ENCODE measurements around the gene SYNJ2.

Gene SYNJ2

DNA sequence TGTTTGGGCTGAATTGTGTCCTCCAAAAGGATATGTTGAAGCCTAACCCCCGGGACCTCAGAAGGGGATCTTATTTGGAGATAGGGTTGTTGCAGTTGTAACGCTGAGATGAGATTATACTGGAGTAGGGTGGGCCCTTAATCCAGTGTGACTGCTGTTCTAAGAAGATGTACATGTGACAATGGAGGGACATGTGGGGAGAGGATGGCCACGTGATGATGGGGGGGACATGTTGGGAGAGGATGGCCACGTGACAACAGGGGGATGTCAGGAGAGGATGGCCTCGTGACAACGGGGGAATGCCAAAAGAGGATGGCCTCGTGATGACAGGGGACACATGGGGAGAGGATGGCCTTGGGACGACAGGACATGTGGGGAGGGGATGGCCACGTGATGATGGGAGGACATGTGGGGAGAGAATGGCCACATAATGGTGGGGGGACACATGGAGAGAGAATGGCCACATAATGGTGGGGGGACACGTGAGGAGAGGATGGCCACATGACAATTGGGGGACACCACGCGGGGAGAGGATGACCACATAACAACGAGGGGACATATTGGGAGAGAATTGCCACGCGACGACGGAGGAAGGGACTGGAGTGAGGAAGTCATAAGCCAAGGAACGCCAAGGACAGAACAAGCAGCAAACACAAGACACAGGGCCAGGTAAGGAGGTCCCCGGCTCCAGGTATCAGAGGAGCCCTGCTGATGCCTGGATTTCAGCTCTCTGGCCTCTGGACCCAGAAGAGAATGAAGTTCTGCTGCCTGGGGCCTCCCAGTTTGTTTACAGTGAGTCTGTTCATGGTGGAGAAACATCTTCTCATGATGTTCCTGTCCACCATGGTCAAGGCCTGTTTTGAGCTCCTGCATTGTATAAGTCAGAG, 29.2 kb downstream of the SYNJ2 start:
- no peak for DNase-seq (ENCODE audit: low read depth in 2 of 2, low spot score in 1 of 2)

DNA sequence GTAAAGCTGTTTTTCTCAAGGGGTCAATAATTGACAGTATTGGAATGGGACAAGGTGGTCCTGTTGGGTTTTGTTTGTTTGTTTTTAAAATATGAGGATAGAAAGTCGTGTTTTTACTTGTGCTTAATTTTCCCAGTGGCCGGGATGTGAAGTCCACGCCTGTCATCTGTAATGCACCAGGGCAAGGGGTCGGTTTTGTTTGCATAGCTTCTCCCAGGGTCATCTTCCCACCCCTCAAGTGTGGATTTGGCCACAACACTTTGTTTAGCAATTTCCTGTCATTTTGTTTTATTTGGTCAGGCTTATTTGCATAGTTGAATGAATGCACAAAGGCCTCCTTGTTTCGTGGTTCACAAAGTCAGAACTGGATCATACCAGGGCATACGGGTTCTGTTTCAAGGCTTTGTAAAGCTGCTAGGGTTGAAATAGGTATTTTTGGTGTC, 29.8 kb downstream of the SYNJ2 start:
- DNase-seq (ENCODE audit: low read depth in 2 of 2, low spot score in 1 of 2), result no peak

DNA sequence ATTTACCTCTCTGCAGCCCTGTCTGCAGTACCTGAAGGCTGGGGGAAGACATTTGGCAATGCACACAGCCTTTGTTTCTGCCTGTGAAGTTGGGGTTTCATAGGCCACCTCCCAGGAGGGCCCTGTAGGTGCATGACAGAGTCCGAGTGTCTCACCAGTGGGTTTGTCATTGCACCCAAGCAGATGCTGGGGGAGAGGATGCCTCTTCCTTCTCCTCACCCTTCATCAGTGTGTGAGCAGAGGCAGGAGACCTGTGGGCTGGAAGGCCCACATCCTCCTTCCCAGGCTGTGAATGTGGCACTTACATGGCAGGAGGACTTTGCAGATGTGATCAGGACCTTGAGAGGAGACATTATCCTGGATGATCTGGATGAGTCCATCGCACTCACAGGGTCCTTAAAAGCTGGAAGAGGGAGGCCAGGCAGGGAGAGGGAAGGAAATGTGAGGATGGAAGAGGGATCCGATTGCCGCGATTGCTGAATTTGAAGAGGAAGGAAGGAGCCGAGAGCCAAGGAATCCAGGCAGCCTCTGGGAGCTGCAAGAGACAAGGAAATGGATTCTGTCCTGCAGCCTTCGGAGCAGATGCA, 30.4 kb downstream of the SYNJ2 start:
- no peak for DNase-seq (ENCODE audit: low read depth in 2 of 2, low spot score in 1 of 2)

DNA sequence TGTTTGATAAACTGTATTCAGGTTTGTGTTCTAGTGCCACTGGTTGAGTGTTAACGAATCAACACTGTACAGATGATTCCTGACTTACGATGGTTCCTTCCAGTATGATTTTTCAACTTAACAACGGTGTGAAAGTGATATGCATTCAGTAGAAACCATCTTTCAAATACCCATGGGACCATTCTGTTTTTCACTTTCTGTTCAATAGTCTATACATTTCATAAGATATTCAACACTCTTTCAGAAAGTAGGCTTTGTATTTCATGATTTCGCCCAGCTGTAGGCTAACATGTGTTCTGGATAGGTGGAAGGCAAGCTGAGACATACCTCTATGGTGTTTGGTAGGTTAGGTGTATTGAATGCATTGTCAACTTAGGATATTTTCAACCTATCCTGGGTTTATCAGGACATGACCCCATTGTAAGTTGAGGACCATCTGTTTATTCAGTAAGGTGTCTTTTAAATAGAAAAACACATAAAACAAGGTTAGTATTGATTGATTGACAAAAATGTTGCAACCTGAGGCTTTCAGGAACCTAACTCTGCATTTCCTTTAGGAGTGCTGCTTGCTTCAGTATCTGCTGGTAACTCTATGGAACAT, 32.3 kb downstream of the SYNJ2 start:
- no peak for DNase-seq (ENCODE audit: low read depth in 2 of 2, low spot score in 1 of 2)

DNA sequence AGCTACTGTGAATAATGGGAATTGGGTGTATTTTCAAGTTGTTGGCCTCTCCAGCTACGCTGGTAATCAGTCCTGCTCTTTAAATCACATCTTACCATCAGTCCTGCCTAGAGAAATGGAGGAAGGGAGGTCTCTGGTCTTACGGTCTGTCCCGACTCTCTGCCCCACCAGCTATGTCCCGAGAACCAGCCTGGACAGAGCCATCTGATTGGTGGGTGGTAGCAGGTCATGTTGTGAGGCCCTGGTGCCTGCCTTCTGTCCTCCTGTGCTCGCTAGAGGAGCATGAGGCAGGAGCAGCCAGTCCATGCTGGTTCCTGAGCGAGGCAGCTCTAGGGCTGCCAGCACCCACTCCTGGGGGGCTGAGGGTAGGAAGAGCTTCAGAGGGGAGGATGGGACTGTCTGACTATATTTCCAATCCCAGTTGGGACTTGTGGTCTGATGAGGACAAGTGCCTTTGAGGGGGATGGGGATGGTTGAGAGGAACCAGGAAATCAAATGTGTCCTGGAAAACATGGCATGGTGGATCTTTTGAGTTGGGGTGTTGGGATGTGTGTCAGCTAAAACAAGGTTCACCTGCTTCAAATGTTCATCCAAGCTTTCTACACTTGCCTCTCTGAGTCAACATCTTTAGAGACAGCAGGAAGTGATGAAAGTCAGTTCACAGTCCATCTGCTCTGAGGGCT, 33.0 kb downstream of the SYNJ2 start:
- DNase-seq (ENCODE audit: low read depth in 2 of 2, low spot score in 1 of 2), result no peak

DNA sequence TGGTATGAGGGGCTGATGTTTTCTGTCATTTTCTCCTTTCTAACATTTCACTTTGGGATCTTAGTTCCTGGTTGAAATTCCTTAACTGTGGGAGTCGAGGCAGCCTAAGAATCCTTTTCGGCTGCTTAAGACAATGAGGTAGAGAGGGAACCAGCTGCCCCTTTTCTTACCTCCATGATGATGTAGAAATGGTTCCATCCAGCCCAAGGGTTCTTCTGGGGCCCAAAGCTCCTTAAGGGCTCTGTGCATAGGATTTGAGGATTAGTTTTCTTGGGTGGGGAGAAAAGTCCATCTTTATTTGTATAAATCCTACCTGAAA, 33.5 kb downstream of the SYNJ2 start:
- no peak for DNase-seq (ENCODE audit: low read depth in 2 of 2, low spot score in 1 of 2)

DNA sequence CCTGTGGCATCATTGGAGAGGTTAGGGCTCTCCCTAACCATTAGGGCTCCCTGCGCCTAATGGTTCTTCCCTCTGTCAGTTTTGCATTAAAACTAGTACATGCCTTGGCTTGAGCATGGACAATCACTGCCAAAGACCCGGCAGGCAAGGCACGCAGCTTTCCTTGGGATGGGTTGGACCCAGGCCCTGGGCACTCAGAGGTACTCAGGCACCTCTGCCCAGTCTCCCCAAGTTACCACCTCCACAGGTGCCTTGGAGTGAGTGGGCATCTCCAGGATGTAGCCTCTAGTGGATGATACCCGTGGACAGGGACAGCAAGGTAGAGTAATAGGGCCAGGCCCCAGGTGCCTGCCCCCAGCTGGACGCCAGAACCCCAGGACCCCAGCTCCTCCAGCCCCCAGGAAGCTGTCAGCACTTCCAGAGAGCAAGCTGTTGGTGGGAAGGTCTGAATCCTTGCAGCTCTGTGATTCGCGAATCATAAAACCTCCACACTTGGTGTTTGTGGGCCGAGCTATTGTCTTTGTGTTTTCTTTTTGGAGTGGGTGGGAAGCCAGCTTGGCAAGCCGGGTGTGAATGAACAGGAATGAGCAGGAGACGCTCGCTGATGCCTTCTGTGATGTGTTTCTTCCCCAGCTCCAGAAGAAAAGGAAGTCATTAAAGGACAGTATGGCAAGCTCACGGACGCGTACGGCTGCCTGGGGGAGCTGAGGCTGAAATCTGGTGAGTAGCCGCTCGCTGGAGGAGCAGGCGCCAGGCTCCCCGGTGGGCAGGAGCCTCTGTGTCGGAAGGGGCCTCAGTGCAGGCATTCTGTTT, 35.1 kb downstream of the SYNJ2 start:
- DNase-seq (ENCODE audit: low read depth in 2 of 2, low spot score in 1 of 2), result no peak

DNA sequence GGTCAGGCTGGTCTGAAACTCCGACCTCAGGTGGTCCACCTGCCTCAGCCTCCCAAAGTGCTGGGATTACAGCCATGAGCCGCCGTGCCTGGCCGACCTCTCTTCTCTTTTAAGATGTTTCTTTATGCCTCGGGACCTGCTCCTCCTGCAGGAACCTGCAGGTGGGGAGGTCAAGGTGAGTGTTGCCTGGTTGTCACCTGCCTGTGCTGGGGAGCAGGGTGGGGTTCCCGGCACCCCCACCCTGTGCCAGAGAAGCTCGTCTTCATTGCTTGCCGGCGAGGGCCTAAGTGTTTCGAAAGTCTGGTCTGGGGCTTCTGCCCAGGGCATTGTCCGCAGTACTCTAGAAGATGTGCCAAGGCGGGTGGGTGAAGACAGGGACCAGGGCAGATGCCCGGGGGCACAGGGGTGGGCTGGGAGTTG, 36.0 kb downstream of the SYNJ2 start:
- no peak for DNase-seq (ENCODE audit: low read depth in 2 of 2, low spot score in 1 of 2)

DNA sequence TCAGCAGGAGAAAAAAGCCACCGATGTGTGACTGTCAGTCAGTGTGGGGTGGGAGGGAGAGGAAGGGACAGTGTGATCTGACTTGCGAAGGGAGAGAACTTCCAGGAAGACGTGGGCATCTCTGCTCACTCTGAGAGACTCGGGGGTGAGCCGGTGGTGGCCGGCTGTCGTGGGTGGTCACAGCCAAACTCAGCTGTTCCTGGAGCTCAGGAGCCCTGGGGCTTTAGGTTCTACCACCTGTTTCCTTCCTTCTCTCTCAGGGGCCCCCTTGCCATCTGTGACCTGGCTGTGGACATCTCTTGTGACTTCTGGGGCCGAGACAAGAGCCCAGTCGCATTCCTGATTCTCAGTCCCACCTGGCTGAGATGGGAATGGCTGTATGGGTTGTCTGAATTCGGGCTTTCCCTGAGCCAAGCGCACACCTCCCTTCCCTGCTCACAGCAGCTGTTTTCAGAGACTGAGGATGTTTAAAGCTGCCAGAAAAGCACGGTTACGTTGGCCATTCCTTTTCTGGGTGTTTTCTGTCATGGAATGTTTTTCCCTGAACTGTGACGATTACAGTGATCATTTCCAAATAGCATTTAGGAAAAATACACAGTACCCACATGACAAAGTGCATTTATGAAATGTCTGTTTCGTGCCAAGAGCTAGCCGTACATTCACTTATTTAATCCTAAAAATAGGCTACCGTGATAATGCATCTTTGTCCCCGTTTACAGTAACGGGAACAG, 36.5 kb downstream of the SYNJ2 start:
- no peak for DNase-seq (ENCODE audit: low read depth in 2 of 2, low spot score in 1 of 2)

DNA sequence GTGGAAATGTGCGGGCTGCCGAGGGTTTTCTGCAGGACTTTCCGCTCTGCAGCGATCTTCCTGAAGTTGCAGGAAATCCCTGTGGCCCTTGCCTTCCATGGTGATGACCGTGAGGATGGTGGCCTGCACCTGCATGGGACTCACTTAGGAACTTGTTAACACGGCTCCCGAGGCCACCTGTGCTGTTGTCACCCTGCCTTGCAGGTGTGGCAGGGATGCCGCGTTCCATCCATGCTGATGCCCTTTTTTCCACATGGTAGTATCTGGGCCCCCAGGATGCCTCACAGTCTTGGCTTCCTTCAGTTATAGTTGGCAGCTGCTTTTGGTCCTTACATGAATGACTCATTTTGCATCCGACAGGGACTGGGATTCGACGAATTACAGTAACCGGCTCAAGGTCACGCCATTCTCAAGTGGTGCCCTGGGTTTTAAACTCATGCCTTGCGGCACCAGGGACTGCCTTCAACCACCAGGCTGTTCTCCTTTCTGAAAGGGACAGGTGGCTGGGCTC, 37.2 kb downstream of the SYNJ2 start:
- no peak for DNase-seq (ENCODE audit: low read depth in 2 of 2, low spot score in 1 of 2)

DNA sequence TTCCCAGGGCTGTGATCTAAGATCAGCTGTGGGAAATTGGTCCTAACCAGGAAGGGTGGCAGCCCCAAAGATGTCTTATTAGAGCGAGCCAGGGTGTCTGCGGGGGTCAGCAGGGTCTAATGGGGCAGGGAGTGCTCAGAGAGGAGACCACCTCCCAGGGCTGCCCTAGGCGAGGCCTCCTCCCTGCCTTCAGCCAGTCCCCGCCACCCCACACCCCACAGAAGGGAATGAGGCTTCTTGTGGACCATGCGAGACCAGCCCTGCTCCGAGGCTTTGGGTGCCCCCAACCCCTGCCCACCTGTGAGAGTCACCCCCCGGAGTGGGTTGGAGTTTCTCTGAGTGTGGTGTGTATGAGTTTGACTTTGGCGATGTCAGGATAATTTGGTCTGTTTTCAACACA, 37.8 kb downstream of the SYNJ2 start:
- no peak for DNase-seq (ENCODE audit: low read depth in 2 of 2, low spot score in 1 of 2)

DNA sequence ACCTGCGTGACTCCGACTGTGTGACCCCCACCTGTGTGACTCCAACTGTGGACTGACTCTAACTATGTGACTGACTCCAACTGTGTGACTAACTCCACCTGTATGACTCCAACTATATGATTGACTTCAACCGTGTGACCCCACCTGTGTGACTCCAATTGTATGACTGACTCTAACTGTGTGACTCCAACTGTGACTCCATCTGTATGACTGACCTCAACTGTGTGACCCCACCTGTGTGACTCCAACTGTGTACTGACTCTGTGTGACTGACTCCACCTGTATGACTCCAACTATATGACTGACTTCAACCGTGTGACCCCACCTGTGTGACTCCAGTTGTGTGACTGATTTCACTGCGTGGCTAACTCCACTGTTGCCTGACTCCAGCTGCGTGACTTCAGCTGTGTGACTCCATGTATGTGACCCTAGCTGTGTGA, 38.6 kb downstream of the SYNJ2 start:
- no peak for DNase-seq (ENCODE audit: low read depth in 2 of 2, low spot score in 1 of 2)

DNA sequence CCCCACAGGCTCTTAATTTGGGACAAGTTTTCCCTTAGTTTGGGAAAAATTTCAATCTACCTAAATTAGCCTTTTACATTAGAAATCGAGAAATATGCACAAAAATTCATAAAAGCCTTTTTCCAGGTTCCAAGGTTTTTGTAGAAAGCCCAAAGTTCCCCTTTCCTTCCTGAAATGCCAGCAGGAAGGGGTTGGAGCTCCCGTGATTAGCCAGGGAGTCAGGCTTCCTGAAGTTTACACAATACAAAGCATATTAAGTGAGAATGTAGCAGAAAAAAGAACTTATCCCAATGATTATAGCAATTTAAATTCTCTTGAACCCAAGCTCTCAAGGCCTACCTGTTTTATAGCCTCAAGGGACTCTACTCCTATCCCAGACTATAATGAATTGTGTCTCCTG, 39.1 kb downstream of the SYNJ2 start:
- no peak for DNase-seq (ENCODE audit: low read depth in 2 of 2, low spot score in 1 of 2)

DNA sequence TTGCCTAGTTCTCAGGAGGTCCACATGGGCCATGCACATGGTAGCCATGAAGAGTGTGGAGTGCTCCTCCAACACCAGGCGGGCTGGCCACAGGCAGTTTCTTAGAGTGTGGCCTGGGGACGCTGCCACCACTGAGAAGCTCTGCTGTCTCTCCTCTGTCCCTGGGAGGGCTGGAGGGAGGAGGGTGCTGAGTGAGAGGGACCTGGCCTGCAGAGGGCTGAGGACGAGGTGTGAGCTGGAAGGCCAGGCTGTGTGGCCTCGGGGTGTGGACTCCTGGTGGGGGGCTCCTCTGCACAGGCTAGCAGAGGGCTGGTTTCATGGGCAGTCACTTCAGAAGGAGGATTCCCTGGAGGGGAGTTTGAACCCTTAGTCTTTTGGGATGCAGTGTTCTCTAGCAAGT, 39.7 kb downstream of the SYNJ2 start:
- no peak for DNase-seq (ENCODE audit: low read depth in 2 of 2, low spot score in 1 of 2)

DNA sequence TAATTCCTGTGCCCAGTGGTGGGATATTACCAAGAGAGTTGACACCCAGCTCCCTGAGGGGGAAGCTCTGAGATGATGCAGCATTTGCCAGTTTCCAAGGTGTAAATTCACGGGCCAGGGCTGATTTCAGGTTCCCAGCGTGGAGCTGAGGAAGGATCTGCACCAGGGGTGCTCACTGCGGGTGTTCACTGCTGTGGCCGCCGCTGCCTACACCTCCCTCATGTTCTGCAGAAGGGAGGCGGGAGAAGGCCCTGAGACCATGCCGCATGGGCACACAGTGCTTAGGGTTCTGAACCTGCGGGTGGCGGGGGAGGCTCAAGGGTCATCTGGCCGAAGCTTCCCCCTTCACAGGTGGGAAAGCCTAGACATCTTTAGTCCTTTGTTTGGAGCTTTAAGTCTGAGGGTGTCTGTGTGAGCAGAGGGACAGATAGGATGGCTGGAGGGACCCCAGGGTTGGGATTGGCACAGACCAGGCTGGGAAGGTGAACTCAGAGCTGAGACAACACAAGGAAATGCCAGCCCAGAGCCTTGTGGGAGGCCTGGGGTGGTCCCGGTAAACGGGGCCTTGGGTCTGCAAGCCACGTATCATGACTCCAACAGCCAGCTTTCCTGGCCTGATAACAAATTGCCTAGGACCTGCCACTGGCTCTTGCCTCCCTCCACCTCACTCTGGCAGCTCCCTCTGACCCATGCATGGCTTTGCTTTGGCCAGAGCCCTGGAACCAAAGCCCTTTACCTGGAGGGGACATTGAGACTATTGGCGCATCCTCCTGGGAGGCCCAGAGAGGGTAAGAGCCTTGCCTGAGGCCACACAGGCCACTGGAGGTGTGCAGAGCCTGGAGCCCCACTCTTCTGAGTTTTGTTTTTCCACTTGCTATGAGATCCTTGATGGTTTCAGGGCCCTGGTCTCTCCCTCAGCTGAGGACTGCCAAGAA, 40.4 kb downstream of the SYNJ2 start:
- no peak for DNase-seq (ENCODE audit: low read depth in 2 of 2, low spot score in 1 of 2)

DNA sequence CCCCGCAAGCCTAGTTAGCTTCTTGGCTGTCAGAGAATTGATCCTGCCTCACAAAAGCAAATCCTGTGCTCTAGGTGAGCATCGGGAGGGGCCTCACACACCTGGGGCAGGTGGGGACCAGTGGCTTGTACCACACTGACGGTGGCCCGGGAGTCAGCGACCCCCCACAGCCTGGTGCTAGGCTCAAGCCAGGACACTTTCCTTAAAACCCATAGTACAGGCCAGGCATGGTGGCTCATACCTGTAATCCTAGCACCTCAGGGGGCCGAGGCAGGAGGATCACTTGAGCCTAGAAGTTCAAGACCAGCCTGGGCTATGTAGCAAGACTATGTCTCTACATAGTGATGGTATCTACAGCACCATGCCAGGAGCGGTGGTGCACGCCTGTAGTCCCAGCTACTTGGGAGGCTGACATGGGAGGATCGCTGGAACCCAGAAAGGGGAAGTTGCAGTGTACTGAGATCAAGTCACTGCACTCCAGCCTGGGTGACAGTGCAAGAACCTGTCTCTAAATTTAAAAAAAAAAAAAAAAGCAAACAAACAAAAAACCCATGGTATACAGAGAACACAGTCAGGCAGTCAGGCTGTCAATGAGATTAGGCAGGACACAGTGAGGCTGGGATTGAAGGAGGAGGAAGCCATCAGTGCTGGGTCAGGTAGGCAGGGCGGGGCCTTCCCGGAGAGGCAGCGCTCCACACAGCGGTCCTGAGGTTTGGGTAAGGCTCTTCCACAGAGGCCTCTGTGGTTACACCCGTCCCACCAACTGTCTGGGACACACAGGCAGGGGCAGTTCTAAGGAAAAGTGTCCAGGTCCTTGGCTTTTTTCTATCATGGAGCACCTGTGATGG, 41.3 kb downstream of the SYNJ2 start:
- DNase-seq (ENCODE audit: low read depth in 2 of 2, low spot score in 1 of 2), result no peak

DNA sequence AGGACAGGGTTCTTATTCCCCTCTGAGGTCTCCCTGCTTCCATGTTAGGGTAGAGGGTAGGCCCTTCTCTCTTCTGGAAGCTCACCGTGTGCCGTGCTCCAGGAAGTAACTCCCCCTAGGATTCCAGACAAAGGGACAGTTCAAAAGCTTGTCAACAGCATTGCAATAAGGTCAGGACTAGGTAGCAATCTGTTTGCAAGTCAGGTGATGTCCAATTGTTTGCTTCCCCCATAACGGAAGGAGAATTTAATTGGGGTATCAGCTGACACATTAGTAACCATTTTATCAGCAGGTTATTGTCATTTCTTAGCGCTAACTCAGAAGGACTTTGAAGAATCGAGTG, 41.9 kb downstream of the SYNJ2 start:
- no peak for DNase-seq (ENCODE audit: low read depth in 2 of 2, low spot score in 1 of 2)

DNA sequence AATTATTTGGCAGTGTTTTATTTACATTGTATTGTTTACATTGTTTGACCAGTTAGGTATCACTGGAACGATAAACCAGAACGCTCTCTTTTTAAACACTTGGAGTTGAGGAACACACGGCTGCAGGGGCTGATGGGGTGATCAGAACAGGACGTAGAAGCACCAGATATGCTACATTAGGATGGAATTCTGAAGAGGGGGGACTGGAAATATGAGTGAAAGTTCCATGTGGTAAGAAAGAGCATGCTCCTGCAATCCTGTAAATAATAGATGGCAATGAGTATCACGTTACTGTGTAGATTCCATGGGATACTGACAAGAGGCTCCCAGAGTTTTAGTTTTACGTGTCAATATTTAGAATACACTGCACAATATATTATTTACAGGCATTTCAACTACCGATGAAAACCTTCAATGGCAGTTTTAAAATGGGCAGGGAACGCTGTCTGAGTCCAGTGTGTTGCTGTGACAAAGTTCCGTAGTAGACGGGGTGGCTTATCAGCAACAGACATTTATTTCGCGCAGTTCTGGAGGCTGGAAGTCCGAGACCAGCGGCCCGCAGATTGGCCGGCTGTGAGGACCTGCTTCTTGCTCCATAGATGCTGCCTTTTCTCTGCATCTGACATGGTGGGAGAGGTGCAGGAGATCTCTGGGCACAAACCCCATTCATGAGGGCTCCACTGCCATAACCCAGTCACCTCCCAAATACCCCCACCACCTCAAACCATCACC, 43.1 kb downstream of the SYNJ2 start:
- no peak for DNase-seq (ENCODE audit: low read depth in 2 of 2, low spot score in 1 of 2)

Data from stimulated activated CD8-positive, alpha-beta memory T cell treated with anti-CD3 and anti-CD28 coated beads, Interleukin-4, amount 100 ng/mL, for 1 hour (primary cell).